HEK293 (cell line): Measurements from ENCODE around the gene SELENOT.

Experiments
- CTCF ChIA-PET: fragments of 350-600 bp; formaldehyde crosslinking; extraction: SDS; loops from one replicate; lab custom pipeline; 2021; ENCODE audit warnings: antibody characterized with exemption; lab: Yijun Ruan, JAX
- POLR2A ChIA-PET: fragments of 300-600 bp; formaldehyde crosslinking; extraction: SDS; loops from one replicate; lab custom pipeline; 2020; ENCODE audit warnings: antibody characterized with exemption, inconsistent platforms; lab: Yijun Ruan, JAX
- H3K27ac ChIP-seq: fragments of 200-500 bp; sonication (Bioruptor generic); 2 replicates; pipeline ENCODE4 v1.5.1; 2014; ENCODE audit warnings: low read depth, low read length, control low read depth, inconsistent platforms; ENCODE audit errors: extremely low read depth
- H3K36me3 ChIP-seq, 2 experiments: fragments of 200-500 bp in 1 of 2; sonication (Bioruptor generic) in 1 of 2; 1 replicate in 1 of 2; 2 replicates in 1 of 2; pipeline ENCODE4 v1.5.1; 2014 to 2017; ENCODE audit warnings: inconsistent platforms in 2 of 2, low read length in 2 of 2; ENCODE audit not compliant: control insufficient read depth in 2 of 2, insufficient read depth in 1 of 2
- H3K4me1 ChIP-seq: fragments of 200-500 bp; sonication (Bioruptor generic); 2 replicates; pipeline ENCODE4 v1.5.1; 2014; ENCODE audit warnings: mild to moderate bottlenecking, low read length, inconsistent platforms; ENCODE audit not compliant: control insufficient read depth, insufficient read depth
- H3K4me3 ChIP-seq: 2 replicates; pipeline ENCODE4 v1.5.1; 2011; ENCODE audit warnings: low read depth, mild to moderate bottlenecking, control low read depth, low read length, moderate library complexity
- H3K9me3 ChIP-seq: fragments of 200-500 bp; sonication (Bioruptor generic); 2 replicates; pipeline ENCODE4 v1.5.1; 2014; ENCODE audit warnings: low read depth, low read length, inconsistent platforms; ENCODE audit not compliant: control insufficient read depth, insufficient read depth
- KLF7 ChIP-seq: fragments of 450-650 bp; formaldehyde crosslinking; IDR thresholded peaks from 2 replicates; pipeline ENCODE4 v1.5.1; 2016; ENCODE audit warnings: missing biosample characterization, missing genetic modification characterization, borderline replicate concordance
- OSR2 ChIP-seq: fragments of 450-650 bp; formaldehyde crosslinking; IDR thresholded peaks from 2 replicates; pipeline ENCODE4 v1.5.1; 2016; ENCODE audit warnings: missing biosample characterization, missing genetic modification characterization
- SP3 ChIP-seq: fragments of 450-650 bp; formaldehyde crosslinking; IDR thresholded peaks from 2 replicates; pipeline ENCODE4 v1.5.1; 2016; ENCODE audit warnings: missing biosample characterization, missing genetic modification characterization
- ZNF157 ChIP-seq: fragments of 450-650 bp; formaldehyde crosslinking; IDR thresholded peaks from 2 replicates; pipeline ENCODE4 v1.5.1; 2016; ENCODE audit warnings: missing biosample characterization, missing genetic modification characterization
- ZNF184 ChIP-seq: fragments of 450-650 bp; IDR thresholded peaks from 2 replicates; pipeline ENCODE4 v1.5.1; 2018; ENCODE audit warnings: missing biosample characterization, mild to moderate bottlenecking, missing genetic modification characterization
- ZNF274 ChIP-seq, 2 experiments: fragments of 200-500 bp in 1 of 2; fragments of 450-650 bp in 1 of 2; sonication (Bioruptor generic) in 1 of 2; formaldehyde crosslinking in 1 of 2; IDR thresholded peaks; 2 replicates each; pipeline versions ENCODE4 v1.5.1 to v1.6.1; 2014 to 2016; ENCODE audit warnings: borderline replicate concordance in 1 of 2, inconsistent platforms in 1 of 2, low read length in 1 of 2, missing biosample characterization in 1 of 2, missing genetic modification characterization in 1 of 2
- ZNF394 ChIP-seq: fragments of 450-650 bp; formaldehyde crosslinking; IDR thresholded peaks from 2 replicates; pipeline ENCODE4 v1.5.1; 2016; ENCODE audit warnings: missing biosample characterization, missing genetic modification characterization, mild to moderate bottlenecking, moderate library complexity, borderline replicate concordance
- ZNF544 ChIP-seq: fragments of 450-650 bp; formaldehyde crosslinking; IDR thresholded peaks from 2 replicates; pipeline ENCODE4 v1.5.0; 2017; ENCODE audit warnings: missing biosample characterization, missing genetic modification characterization
- ZNF626 ChIP-seq: fragments of 450-650 bp; sonication (Bioruptor Pico); formaldehyde crosslinking; IDR thresholded peaks from 2 replicates; pipeline ENCODE4 v1.5.1; 2018; ENCODE audit warnings: missing biosample characterization, missing genetic modification characterization, inconsistent platforms
- ZNF677 ChIP-seq: fragments of 450-650 bp; IDR thresholded peaks from 2 replicates; pipeline ENCODE4 v1.5.0; 2018; ENCODE audit warnings: missing biosample characterization, mild to moderate bottlenecking, missing genetic modification characterization, moderate library complexity
- ZNF76 ChIP-seq: fragments of 450-650 bp; formaldehyde crosslinking; IDR thresholded peaks from 2 replicates; pipeline ENCODE4; 2016; ENCODE audit warnings: low read depth, missing biosample characterization, missing genetic modification characterization, borderline replicate concordance
- ZSCAN16 ChIP-seq: fragments of 450-650 bp; formaldehyde crosslinking; IDR thresholded peaks from 2 replicates; pipeline ENCODE4 v1.5.1; 2016; ENCODE audit warnings: missing biosample characterization, missing genetic modification characterization
- TF ChIP-seq, protein P1 (sequence below): fragments of 450-650 bp; formaldehyde crosslinking; IDR thresholded peaks from 2 replicates; pipeline ENCODE4 v1.5.1; 2016; ENCODE audit warnings: missing biosample characterization, missing genetic modification characterization
- TF ChIP-seq, protein P2 (sequence below): fragments of 450-650 bp; formaldehyde crosslinking; IDR thresholded peaks from 2 replicates; pipeline ENCODE4 v1.5.1; 2016; ENCODE audit warnings: missing biosample characterization, missing genetic modification characterization
- TF ChIP-seq, protein P3 (sequence below): fragments of 450-650 bp; formaldehyde crosslinking; IDR thresholded peaks from 2 replicates; pipeline ENCODE4 v1.5.1; 2016; ENCODE audit warnings: missing biosample characterization, missing genetic modification characterization
- TF ChIP-seq, protein P4 (sequence below): fragments of 450-650 bp; formaldehyde crosslinking; IDR thresholded peaks from 2 replicates; pipeline ENCODE4 v1.5.1; 2016; ENCODE audit warnings: missing biosample characterization, missing genetic modification characterization
- TF ChIP-seq, protein P5 (sequence below): fragments of 450-650 bp; formaldehyde crosslinking; IDR thresholded peaks from 2 replicates; pipeline ENCODE4 v1.5.1; 2016; ENCODE audit warnings: missing biosample characterization, missing genetic modification characterization
- TF ChIP-seq, protein P6 (sequence below): fragments of 450-650 bp; IDR thresholded peaks from 2 replicates; pipeline ENCODE4 v1.5.1; 2018; ENCODE audit warnings: missing biosample characterization, missing genetic modification characterization

Gene SELENOT

DNA sequence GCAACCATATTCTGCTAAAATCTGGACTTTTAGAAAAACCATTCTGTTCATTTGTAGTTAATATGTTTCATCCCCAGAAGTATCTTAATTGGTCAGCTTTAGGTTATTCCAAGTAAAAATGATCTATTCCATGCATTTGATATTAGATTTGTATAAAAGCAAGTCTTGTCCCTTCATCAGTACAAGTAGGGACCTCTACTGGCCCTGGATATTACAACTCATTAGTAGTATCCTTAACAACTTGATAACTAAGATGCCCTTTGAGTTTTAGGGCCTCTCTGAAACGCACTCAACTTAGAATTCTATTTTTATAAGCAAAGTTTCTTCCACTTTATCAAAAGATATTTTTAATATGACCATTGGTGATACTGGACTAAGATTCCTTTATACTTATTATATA is 25.3 kb upstream of the SELENOT start:
- TF ChIP-seq ZNF626 (tag by site-specific recombination) (no peak), SP3 (tag by site-specific recombination) (no peak), ZNF157 (tag by site-specific recombination) (no peak), ZNF76 (tag by site-specific recombination) (no peak), ZNF677 (no peak), ZNF184 (no peak), ZNF544 (tag by site-specific recombination) (no peak), ZSCAN16 (tag by site-specific recombination) (no peak), KLF7 (tag by site-specific recombination) (no peak), OSR2 (tag by site-specific recombination) (no peak), ZNF394 (tag by site-specific recombination) (no peak), ZNF274 (IDR thresholded peaks at IDR 0.05; ENCODE audit: low read length) (no peak), ZNF274 (tag by site-specific recombination; IDR thresholded peaks at IDR 0.05; ENCODE audit: borderline replicate concordance) (no peak)
- TF ChIP-seq, protein P1, sequence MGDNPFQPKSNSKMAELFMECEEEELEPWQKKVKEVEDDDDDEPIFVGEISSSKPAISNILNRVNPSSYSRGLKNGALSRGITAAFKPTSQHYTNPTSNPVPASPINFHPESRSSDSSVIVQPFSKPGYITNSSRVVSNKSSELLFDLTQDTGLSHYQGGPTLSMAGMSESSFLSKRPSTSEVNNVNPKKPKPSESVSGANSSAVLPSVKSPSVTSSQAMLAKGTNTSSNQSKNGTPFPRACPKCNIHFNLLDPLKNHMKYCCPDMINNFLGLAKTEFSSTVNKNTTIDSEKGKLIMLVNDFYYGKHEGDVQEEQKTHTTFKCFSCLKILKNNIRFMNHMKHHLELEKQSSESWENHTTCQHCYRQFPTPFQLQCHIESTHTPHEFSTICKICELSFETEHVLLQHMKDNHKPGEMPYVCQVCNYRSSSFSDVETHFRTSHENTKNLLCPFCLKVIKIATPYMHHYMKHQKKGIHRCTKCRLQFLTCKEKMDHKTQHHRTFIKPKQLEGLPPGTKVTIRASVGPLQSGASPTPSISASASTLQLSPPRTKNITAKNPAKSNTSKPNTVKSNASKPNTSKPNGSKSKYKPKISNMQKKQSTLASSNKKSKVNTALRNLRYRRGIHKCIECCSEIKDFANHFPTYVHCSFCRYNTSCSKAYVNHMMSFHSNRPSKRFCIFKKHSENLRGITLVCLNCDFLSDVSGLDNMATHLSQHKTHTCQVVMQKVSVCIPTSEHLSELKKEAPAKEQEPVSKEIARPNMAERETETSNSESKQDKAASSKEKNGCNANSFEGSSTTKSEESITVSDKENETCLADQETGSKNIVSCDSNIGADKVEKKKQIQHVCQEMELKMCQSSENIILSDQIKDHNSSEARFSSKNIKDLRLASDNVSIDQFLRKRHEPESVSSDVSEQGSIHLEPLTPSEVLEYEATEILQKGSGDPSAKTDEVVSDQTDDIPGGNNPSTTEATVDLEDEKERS (tag by site-specific recombination), result no peak
- TF ChIP-seq, protein P2, sequence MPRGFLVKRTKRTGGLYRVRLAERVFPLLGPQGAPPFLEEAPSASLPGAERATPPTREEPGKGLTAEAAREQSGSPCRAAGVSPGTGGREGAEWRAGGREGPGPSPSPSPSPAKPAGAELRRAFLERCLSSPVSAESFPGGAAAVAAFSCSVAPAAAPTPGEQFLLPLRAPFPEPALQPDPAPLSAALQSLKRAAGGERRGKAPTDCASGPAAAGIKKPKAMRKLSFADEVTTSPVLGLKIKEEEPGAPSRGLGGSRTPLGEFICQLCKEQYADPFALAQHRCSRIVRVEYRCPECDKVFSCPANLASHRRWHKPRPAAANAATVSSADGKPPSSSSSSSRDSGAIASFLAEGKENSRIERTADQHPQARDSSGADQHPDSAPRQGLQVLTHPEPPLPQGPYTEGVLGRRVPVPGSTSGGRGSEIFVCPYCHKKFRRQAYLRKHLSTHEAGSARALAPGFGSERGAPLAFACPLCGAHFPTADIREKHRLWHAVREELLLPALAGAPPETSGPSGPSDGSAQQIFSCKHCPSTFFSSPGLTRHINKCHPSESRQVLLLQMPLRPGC (tag by site-specific recombination), result no peak
- TF ChIP-seq, protein P3, sequence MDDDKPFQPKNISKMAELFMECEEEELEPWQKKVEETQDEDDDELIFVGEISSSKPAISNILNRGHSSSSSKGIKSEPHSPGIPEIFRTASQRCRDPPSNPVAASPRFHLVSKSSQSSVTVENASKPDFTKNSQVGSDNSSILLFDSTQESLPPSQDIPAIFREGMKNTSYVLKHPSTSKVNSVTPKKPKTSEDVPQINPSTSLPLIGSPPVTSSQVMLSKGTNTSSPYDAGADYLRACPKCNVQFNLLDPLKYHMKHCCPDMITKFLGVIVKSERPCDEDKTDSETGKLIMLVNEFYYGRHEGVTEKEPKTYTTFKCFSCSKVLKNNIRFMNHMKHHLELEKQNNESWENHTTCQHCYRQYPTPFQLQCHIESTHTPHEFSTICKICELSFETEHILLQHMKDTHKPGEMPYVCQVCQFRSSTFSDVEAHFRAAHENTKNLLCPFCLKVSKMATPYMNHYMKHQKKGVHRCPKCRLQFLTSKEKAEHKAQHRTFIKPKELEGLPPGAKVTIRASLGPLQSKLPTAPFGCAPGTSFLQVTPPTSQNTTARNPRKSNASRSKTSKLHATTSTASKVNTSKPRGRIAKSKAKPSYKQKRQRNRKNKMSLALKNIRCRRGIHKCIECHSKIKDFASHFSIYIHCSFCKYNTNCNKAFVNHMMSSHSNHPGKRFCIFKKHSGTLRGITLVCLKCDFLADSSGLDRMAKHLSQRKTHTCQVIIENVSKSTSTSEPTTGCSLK (tag by site-specific recombination), result no peak
- TF ChIP-seq, protein P4, sequence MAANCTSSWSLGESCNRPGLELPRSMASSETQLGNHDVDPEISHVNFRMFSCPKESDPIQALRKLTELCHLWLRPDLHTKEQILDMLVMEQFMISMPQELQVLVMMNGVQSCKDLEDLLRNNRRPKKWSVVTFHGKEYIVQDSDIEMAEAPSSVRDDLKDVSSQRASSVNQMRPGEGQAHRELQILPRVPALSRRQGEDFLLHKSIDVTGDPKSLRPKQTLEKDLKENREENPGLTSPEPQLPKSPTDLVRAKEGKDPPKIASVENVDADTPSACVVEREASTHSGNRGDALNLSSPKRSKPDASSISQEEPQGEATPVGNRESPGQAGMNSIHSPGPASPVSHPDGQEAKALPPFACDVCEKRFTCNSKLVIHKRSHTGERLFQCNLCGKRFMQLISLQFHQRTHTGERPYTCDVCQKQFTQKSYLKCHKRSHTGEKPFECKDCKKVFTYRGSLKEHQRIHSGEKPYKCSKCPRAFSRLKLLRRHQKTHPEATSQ (tag by site-specific recombination), result no peak
- TF ChIP-seq, protein P5, sequence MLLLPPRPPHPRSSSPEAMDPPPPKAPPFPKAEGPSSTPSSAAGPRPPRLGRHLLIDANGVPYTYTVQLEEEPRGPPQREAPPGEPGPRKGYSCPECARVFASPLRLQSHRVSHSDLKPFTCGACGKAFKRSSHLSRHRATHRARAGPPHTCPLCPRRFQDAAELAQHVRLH (tag by site-specific recombination), result no peak
- TF ChIP-seq, protein P6, sequence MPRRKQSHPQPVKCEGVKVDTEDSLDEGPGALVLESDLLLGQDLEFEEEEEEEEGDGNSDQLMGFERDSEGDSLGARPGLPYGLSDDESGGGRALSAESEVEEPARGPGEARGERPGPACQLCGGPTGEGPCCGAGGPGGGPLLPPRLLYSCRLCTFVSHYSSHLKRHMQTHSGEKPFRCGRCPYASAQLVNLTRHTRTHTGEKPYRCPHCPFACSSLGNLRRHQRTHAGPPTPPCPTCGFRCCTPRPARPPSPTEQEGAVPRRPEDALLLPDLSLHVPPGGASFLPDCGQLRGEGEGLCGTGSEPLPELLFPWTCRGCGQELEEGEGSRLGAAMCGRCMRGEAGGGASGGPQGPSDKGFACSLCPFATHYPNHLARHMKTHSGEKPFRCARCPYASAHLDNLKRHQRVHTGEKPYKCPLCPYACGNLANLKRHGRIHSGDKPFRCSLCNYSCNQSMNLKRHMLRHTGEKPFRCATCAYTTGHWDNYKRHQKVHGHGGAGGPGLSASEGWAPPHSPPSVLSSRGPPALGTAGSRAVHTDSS (tag by site-specific recombination), result no peak
- H3K9me3 ChIP-seq, result no peaks in the 10 kb centered on the region
- H3K4me1 ChIP-seq, result no peaks in the 10 kb centered on the region
- H3K4me3 ChIP-seq, result no peak overlapping the region
- H3K27ac ChIP-seq, result no peak overlapping the region
- POLR2A ChIA-PET, result no interaction called here
- H3K36me3 ChIP-seq, result peaks cover 16 to 70% of the 10 kb centered on the region in 2 experiments; a peak in 2 of 3 replicates
- CTCF ChIA-PET, result no interaction called here
